ENCODE results near the gene TTLL4.

DNA sequence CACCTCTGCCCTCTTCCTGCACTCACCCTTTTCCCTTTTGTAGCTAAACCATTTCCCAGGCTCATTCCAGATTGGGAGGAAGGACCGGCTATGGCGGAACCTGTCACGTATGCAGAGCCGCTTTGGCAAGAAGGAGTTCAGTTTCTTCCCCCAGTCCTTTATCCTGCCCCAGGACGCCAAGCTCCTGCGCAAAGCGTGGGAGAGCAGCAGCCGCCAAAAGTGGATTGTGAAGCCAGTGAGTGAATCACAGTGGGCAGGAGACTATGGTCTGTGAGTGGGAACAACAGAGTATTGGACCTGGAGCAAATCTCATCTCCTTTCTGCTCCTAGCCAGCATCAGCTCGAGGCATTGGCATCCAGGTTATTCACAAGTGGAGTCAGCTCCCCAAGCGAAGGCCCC, 36.3 kb downstream of the TTLL4 start:
- TF ChIP-seq, protein P1, sequence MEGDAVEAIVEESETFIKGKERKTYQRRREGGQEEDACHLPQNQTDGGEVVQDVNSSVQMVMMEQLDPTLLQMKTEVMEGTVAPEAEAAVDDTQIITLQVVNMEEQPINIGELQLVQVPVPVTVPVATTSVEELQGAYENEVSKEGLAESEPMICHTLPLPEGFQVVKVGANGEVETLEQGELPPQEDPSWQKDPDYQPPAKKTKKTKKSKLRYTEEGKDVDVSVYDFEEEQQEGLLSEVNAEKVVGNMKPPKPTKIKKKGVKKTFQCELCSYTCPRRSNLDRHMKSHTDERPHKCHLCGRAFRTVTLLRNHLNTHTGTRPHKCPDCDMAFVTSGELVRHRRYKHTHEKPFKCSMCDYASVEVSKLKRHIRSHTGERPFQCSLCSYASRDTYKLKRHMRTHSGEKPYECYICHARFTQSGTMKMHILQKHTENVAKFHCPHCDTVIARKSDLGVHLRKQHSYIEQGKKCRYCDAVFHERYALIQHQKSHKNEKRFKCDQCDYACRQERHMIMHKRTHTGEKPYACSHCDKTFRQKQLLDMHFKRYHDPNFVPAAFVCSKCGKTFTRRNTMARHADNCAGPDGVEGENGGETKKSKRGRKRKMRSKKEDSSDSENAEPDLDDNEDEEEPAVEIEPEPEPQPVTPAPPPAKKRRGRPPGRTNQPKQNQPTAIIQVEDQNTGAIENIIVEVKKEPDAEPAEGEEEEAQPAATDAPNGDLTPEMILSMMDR (IDR thresholded peaks at IDR 0.05; ENCODE audit: low read length) = no peak
- TF ChIP-seq EZH2 (IDR thresholded peaks at IDR 0.05; ENCODE audit: borderline replicate concordance, low read length) = no peak
